HepG2 (cell line): ENCODE data around the gene CDK18. TPM values are rescaled to one million over a fixed set of nuclear protein-coding genes. Genes with fewer than 3 reads are reported as not detected.

ENCODE experiments used
- ETV6 ChIP-seq: sonication (generic); formaldehyde crosslinking; conservative IDR thresholded peaks from 2 replicates; pipeline ENCODE4 v1.4.0; 2020; ENCODE audit warnings: missing genetic modification reagents
- GRHL1 ChIP-seq: sonication (generic); formaldehyde crosslinking; conservative IDR thresholded peaks from 2 replicates; pipeline ENCODE4 v1.8.0; 2022; ENCODE audit warnings: missing genetic modification reagents
- KIAA2018 ChIP-seq: sonication (generic); formaldehyde crosslinking; IDR thresholded peaks from 2 replicates; pipeline ENCODE4 v1.5.0; 2020; ENCODE audit warnings: mild to moderate bottlenecking, missing genetic modification reagents, borderline replicate concordance
- SMAD3 ChIP-seq: sonication (generic); formaldehyde crosslinking; IDR thresholded peaks from 2 replicates; pipeline ENCODE4 v1.4.0; 2020; ENCODE audit warnings: missing genetic modification reagents
- SMAD9 ChIP-seq: sonication (generic); formaldehyde crosslinking; IDR thresholded peaks from 2 replicates; pipeline ENCODE4 v1.5.1; 2020; ENCODE audit warnings: mild to moderate bottlenecking, missing genetic modification reagents
- SNRNP70 ChIP-seq: fragments of 200-400 bp; formaldehyde crosslinking; IDR thresholded peaks from 2 replicates; pipeline ENCODE4 v1.6.1; 2017; ENCODE audit warnings: mild to moderate bottlenecking, low read depth, low read length, moderate library complexity
- U2AF2 ChIP-seq: fragments of 200-400 bp; formaldehyde crosslinking; IDR thresholded peaks from 2 replicates; pipeline ENCODE4 v1.6.1; 2017; ENCODE audit warnings: low read depth, mild to moderate bottlenecking, low read length
- ZBTB3 ChIP-seq: sonication (generic); formaldehyde crosslinking; IDR thresholded peaks from 2 replicates; pipeline ENCODE4 v1.4.0; 2020; ENCODE audit warnings: low read depth, mild to moderate bottlenecking, moderate library complexity, missing genetic modification reagents, borderline replicate concordance
- ZNF18 ChIP-seq: sonication (generic); formaldehyde crosslinking; IDR thresholded peaks from 2 replicates; pipeline ENCODE4 v1.8.0; 2022; ENCODE audit warnings: mild to moderate bottlenecking, missing genetic modification reagents; ENCODE audit not compliant: insufficient replicate concordance
- ZNF572 ChIP-seq: sonication (generic); formaldehyde crosslinking; IDR thresholded peaks from 2 replicates; pipeline ENCODE4 v1.5.1; 2020; ENCODE audit warnings: mild to moderate bottlenecking, missing genetic modification reagents
- ZNF574 ChIP-seq: sonication (generic); formaldehyde crosslinking; IDR thresholded peaks from 2 replicates; pipeline ENCODE4 v1.4.0; 2020; ENCODE audit warnings: missing genetic modification reagents
- polyA plus RNA-seq, 8 experiments: library from polyadenylated mRNA; depleted of rRNA in 3 of 8; stranded (reverse) in 7 of 8; unstranded in 1 of 8; fragments of >200 nt; fragmentation: Illumina TruSeq in 4 of 8; extraction: Trizol in 4 of 8; gene quantifications; 2 replicates each; pipeline versions ENCODE4 v1.2.1 to v1.2.3, GENCODE V29; 2011 to 2016; ENCODE audit warnings: low read depth in 4 of 8, missing spikeins in 1 of 8, mixed read lengths in 1 of 8; ENCODE audit not compliant: insufficient read depth in 1 of 8
- total RNA-seq, 5 experiments: library from RNA; depleted of rRNA; stranded (reverse); fragments of >200 nt; fragmentation: Illumina TruSeq; extraction: Trizol; gene quantifications; 2 replicates each; pipeline ENCODE4 v1.2.3, GENCODE V29; 2016; ENCODE audit warnings: low read depth in 1 of 5

CDK18 gene
- total and polyA plus RNA-seq, 2 of the 13 experiments (the other 11 are each of a cell fraction or from before 2014, with no cell fraction given): 6.4 to 38.8 TPM

- TF ChIP-seq KIAA2018 (CRISPR knock-in tag): no peak
- peak; percentile 70 for TF ChIP-seq ZNF18 (CRISPR knock-in tag)
- no peak for TF ChIP-seq ZNF572
- no peak for TF ChIP-seq ZNF574 (CRISPR knock-in tag)
- TF ChIP-seq SMAD3 (CRISPR knock-in tag): 0 out of 2 replicates have a peak, but pooled peaks have one; percentile 44
- TF ChIP-seq ETV6: no peak
- TF ChIP-seq GRHL1 (CRISPR knock-in tag): no peak
- TF ChIP-seq U2AF2: no peak
- no peak for TF ChIP-seq SNRNP70
- TF ChIP-seq ZBTB3 (CRISPR knock-in tag): no peak
- TF ChIP-seq SMAD9 (CRISPR knock-in tag): no peak
These were observed 12.2 kb upstream of the CDK18 start (continued) for GRCh38 chr1:205492201-205492667.
